ENCODE measurements around the gene TESK2. TPM values are rescaled to one million over a fixed set of nuclear protein-coding genes. Genes with fewer than 3 reads are reported as not detected.
A peak's percentile ranks its signal among the peaks of the same experiment; 100 is the strongest.
"Not testable (repeated sequence)": the region's sequence is repeated elsewhere in the genome, so short reads cannot be mapped to it uniquely, and the experiment has no call there.

Gene TESK2
- total RNA-seq, 1 experiment from 2014 or later, result 6.2 TPM

- Histone ChIP-seq H3K4me3 (no peak overlapping the region), H3K27ac (no peak overlapping the region), H3K9me3 (replicated peaks) (no peaks in the 10 kb centered on the region), H3K27me3 (no peaks in the 10 kb centered on the region), H3K4me1 (no peaks in the 10 kb centered on the region), H3K36me3 (no peaks in the 10 kb centered on the region)
- peak; percentile 56 to 77 for DNase-seq
Observed at GRCh38 chr1:45493116-45493697, 2.2 kb upstream of the TESK2 start.

GRCh38 chr1:45492691-45493090 is 1.7 kb upstream of the TESK2 start:
- DNase-seq, result no peak
- Histone ChIP-seq H3K27me3 (no peaks in the 10 kb centered on the region), H3K36me3 (no peaks in the 10 kb centered on the region), H3K9me3 (replicated peaks) (no peaks in the 10 kb centered on the region), H3K4me3 (no peak overlapping the region), H3K27ac (no peak overlapping the region), H3K4me1 (no peaks in the 10 kb centered on the region)

DNA sequence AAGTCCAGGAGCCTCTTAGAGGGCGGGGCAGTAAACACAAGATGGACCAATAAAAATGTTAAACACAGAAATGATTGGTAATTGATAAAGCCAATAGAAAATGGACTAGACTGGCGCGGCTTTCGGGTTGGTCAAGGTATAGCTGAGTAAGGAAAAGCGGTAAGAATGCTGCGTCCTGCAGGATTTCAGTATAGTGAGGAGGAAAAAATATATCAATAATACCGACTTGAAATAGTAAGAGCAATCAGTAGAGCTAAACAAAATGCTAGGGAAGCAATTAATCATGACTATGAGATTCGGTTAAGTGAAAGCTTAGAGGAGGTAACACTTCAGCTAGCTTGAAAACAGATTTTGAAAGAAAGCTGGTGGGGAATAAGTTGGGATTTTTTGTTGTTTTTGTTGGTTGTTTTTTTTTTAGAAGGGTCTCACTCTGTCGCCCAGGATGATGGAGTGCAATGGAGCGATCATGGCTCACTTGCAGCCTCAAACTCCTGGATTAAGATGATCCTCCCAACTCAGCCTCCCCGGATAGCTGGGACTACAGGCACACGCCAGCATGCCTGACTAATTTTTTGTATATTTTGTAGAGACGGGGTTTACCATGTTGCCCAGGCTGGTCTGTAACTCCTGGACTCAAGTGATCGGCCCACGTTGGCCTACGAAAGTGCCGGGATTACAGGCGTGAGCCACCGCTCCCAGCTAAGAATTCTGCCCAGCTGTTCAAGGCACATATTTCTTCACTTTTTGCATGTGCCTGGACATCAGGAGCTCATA is 711 bp upstream of the TESK2 start:
- Histone ChIP-seq H3K9me3 (replicated peaks) (no peaks in the 10 kb centered on the region), H3K4me1 (no peaks in the 10 kb centered on the region), H3K36me3 (no peaks in the 10 kb centered on the region), H3K27me3 (no peaks in the 10 kb centered on the region), H3K4me3 (peak overlapping the region; percentile 64), H3K27ac (no peak overlapping the region)
- DNase-seq, result no peak

GRCh38 chr1:45490121-45490625 is 790 bp downstream of the TESK2 start:
- DNase-seq, result peak in 1 of 2 experiments; percentile 43
- Histone ChIP-seq H3K9me3 (replicated peaks) (no peaks in the 10 kb centered on the region), H3K27me3 (no peaks in the 10 kb centered on the region), H3K4me1 (no peaks in the 10 kb centered on the region), H3K27ac (no peak overlapping the region), H3K4me3 (peak overlapping the region; percentile 64), H3K36me3 (no peaks in the 10 kb centered on the region)

GRCh38 chr1:45489379-45489778 is 1.6 kb downstream of the TESK2 start:
- not testable (repeated sequence) for H3K27ac ChIP-seq; H3K27me3 ChIP-seq; H3K4me3 ChIP-seq; H3K4me1 ChIP-seq; H3K9me3 ChIP-seq (replicated peaks); DNase-seq; H3K36me3 ChIP-seq

DNA sequence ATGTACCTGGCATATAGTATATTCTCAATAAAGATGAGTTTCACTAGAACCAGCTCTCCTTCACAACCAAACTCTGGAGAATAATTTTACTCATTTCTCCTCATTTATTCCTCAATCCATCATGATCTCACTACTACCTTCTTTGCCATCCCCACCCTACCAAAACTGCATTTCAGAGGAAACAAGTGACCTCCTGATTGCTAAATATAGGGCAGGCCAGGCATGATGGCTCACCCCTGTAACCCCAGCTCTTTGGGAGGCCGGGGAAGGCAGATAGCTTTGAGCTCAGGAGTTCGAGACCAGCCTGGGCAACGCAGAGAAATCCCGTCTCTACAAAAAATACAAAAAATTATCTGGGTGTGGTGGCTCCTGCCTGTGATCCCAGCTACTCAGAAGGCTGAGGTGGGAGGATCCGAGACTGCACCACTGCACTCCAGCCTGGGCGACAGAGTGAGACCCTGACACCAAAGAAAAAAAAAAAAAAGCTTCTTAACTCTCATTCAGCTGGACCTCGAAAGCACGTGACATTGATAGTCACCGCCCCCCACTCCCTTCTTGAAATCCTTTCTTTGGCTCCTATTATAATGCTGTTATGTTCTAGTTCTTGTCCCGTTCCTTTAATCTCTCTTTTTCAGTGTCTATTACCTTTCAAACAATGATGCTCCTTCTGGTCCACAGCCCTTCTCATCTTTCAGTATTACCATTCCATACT is 2.1 kb downstream of the TESK2 start:
- DNase-seq, result no peak
- no peaks in the 10 kb centered on the region for H3K36me3 ChIP-seq
- no peaks in the 10 kb centered on the region for H3K4me1 ChIP-seq
- no peaks in the 10 kb centered on the region for H3K27me3 ChIP-seq
- H3K9me3 ChIP-seq (replicated peaks), result no peaks in the 10 kb centered on the region
- H3K4me3 ChIP-seq, result no peak overlapping the region
- no peak overlapping the region for H3K27ac ChIP-seq

GRCh38 chr1:45485949-45486348 is 5.0 kb downstream of the TESK2 start:
- Histone ChIP-seq H3K9me3 (replicated peaks) (no peaks in the 10 kb centered on the region), H3K27me3 (no peaks in the 10 kb centered on the region), H3K36me3 (no peaks in the 10 kb centered on the region), H3K4me1 (no peaks in the 10 kb centered on the region), H3K27ac (no peak overlapping the region), H3K4me3 (no peak overlapping the region)
- DNase-seq, result no peak

DNA sequence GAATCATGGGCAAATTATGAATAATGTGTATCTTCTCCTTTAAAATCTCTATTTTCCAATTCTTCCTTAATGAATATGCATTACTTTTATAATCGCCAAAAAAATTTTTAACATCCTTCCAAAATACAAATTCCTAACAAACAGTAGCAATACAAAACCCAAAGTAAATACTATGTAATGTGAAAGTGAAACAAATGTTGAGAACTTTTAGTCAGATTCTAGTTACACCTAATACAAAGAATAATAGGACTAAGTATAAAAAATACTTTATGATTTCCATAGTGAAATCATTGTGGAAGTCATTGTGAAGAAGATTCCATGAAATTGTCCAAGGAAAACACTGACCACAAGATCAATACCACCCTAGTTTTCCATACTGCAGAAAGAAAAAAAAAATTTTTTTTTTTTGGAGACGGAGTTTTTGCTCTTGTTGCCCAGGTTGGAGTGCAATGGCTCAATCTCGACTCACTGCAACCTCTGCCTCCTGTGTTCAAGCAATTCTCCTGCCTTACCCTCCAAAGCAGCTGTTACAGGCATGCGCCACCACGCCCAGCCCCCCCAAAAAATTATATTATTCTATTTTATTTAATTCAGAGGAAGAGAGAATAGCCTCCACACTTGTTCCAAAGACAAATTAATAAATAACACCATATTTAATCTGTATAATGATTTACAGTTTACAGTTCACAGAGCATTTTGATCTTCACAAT is 11.8 kb downstream of the TESK2 start:
- no peak for DNase-seq
- H3K4me1 ChIP-seq, result no peaks in the 10 kb centered on the region
- no peak overlapping the region for H3K4me3 ChIP-seq
- H3K27me3 ChIP-seq, result no peaks in the 10 kb centered on the region
- no peak overlapping the region for H3K27ac ChIP-seq
- no peaks in the 10 kb centered on the region for H3K9me3 ChIP-seq (replicated peaks)
- H3K36me3 ChIP-seq, result no peaks in the 10 kb centered on the region

GRCh38 chr1:45478121-45478814 is 12.7 kb downstream of the TESK2 start:
- H3K9me3 ChIP-seq (replicated peaks), result no peaks in the 10 kb centered on the region
- no peaks in the 10 kb centered on the region for H3K36me3 ChIP-seq

GRCh38 chr1:45477646-45478045 is 13.3 kb downstream of the TESK2 start:
- no peak for DNase-seq
- H3K4me3 ChIP-seq, result no peak overlapping the region

More at GRCh38 chr1:45478121-45478814, 12.7 kb downstream of the TESK2 start:
- no peaks in the 10 kb centered on the region for H3K4me1 ChIP-seq
- H3K27me3 ChIP-seq, result no peaks in the 10 kb centered on the region
- no peak overlapping the region for H3K27ac ChIP-seq
- DNase-seq, result no peak
- H3K4me3 ChIP-seq, result no peak overlapping the region

DNA sequence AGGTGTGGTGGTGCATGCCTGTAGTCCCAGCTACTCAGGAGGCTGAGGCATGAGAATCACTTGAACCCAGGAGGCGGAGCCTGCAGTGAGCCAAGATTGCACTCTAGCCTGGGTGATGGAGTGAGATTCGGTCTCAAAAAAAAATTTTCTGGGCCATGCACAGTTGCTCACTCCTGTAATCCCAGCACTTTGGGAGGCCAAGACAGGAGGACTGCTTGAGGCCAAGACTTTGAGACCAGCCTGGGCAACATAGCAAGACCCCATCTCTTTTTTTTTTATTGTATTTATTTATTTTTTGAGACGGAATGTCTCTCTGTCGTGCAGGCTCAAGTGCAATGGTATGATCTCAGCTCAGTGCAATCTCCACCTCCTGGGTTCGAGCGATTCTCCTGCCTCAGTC is 16.8 kb downstream of the TESK2 start:
- not testable (repeated sequence) for DNase-seq; H3K36me3 ChIP-seq; H3K9me3 ChIP-seq (replicated peaks); H3K27ac ChIP-seq; H3K4me3 ChIP-seq; H3K27me3 ChIP-seq; H3K4me1 ChIP-seq

More at GRCh38 chr1:45477646-45478045, 13.3 kb downstream of the TESK2 start:
- no peaks in the 10 kb centered on the region for H3K9me3 ChIP-seq (replicated peaks)
- no peaks in the 10 kb centered on the region for H3K4me1 ChIP-seq
- no peak overlapping the region for H3K27ac ChIP-seq
- H3K36me3 ChIP-seq, result no peaks in the 10 kb centered on the region
- no peaks in the 10 kb centered on the region for H3K27me3 ChIP-seq

- DNase-seq, result no peak
- H3K4me3 ChIP-seq, result no peak overlapping the region
- H3K9me3 ChIP-seq (replicated peaks), result no peaks in the 10 kb centered on the region
- no peaks in the 10 kb centered on the region for H3K4me1 ChIP-seq
- no peaks in the 10 kb centered on the region for H3K36me3 ChIP-seq
- no peaks in the 10 kb centered on the region for H3K27me3 ChIP-seq
- no peak overlapping the region for H3K27ac ChIP-seq
Observed at GRCh38 chr1:45473302-45473701, 17.7 kb downstream of the TESK2 start.

DNA sequence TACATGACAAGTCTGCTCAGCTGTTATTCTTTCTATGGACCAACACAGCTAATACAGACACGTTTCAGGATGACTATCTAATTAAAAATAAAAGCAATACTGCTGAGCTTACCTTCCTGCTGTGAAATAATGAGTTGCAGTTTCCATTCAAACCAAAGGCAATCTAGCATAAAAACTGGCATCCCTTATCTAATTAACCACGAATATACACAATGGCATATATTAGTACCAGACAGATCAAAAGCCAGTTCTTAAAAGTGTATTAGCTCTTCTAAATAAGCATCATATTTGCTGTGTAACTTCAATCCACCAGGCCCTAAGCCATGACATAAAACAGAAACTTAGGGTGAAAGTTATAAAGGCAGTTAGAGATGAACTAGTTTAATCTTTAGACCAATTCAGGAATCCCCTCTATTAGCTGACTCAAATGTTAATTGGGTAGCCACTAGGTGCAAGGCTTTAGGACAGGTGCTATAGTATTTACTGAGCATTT is 20.6 kb downstream of the TESK2 start:
- Histone ChIP-seq H3K27me3 (no peaks in the 10 kb centered on the region), H3K9me3 (replicated peaks) (no peaks in the 10 kb centered on the region), H3K4me1 (no peaks in the 10 kb centered on the region), H3K36me3 (no peaks in the 10 kb centered on the region), H3K4me3 (no peak overlapping the region), H3K27ac (no peak overlapping the region)
- no peak for DNase-seq

GRCh38 chr1:45467353-45467752 is 23.6 kb downstream of the TESK2 start:
- H3K9me3 ChIP-seq (replicated peaks); H3K27me3 ChIP-seq; H3K4me1 ChIP-seq; H3K4me3 ChIP-seq; H3K36me3 ChIP-seq; DNase-seq; H3K27ac ChIP-seq: not testable (repeated sequence)

Measured in SJCRH30 (cell line).